ENCODE results near the gene CEP55. TPM values are rescaled to one million over a fixed set of nuclear protein-coding genes. Genes with fewer than 3 reads are reported as not detected.

The CEP55 gene
- total RNA-seq, 2 experiments from 2014 or later = 44.6 to 45.0 TPM

DNA sequence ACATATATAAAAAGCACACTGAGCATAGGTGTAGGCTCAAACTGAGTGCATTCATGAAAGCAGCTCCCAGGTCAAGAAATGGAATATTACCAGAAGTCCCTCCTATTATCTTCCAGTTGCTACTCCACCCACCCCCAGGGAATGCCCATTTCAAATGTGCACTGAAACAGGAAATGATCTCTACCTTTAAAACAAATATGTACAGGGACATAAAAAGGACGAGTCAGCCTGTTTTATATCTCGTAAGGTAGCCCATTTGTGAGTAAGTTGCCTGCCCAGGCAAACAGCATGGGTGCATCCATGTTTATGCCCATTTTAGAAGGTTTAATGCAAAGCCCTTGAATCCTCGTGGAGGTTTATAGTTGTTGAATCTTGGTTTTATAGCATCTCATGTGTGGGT lies 80.5 kb downstream of the CEP55 start:
- Mint-ChIP-seq H3K27ac (no peak overlapping the region), H3K9me3 (peaks cover 4% of the 10 kb centered on the region), H3K4me1 (ENCODE audit: low read depth) (peaks cover 2% of the 10 kb centered on the region), H3K27me3 (peaks cover 16% of the 10 kb centered on the region), H3K4me3 (no peak overlapping the region), H3K36me3 (ENCODE audit: low read depth) (no peaks in the 10 kb centered on the region)
- ChIA-PET CTCF (no interaction called here), POLR2A (no interaction called here)
- DNase-seq = no peak
- intact Hi-C loops (cut with micrococcal nuclease) = no loop called here
- TF ChIP-seq, protein P1, sequence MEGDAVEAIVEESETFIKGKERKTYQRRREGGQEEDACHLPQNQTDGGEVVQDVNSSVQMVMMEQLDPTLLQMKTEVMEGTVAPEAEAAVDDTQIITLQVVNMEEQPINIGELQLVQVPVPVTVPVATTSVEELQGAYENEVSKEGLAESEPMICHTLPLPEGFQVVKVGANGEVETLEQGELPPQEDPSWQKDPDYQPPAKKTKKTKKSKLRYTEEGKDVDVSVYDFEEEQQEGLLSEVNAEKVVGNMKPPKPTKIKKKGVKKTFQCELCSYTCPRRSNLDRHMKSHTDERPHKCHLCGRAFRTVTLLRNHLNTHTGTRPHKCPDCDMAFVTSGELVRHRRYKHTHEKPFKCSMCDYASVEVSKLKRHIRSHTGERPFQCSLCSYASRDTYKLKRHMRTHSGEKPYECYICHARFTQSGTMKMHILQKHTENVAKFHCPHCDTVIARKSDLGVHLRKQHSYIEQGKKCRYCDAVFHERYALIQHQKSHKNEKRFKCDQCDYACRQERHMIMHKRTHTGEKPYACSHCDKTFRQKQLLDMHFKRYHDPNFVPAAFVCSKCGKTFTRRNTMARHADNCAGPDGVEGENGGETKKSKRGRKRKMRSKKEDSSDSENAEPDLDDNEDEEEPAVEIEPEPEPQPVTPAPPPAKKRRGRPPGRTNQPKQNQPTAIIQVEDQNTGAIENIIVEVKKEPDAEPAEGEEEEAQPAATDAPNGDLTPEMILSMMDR (IDR thresholded peaks at IDR 0.05) = no peak
- ATAC-seq = no peak

DNA sequence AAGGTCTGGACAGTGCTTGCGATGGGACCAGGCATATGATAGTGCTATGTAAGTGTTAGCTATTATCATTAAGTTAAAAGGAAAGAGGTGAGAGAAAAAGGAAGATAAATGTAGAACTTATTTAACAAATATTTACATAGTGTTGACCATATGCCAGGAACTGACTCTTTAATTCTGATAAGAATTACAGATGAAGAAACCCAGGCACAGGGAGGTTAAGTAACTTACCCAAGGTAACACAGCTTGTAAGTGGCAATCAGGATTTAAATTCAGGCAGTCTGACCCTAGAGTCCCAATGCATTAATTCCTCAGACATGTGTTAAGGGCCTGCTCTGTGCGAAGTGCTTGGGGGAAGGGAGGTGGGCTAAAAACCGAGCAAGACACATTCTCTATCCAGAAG lies 81.2 kb downstream of the CEP55 start:
- ChIA-PET POLR2A (no interaction called here), CTCF (no interaction called here)
- Mint-ChIP-seq H3K4me3 (no peak overlapping the region), H3K27me3 (peaks cover 11% of the 10 kb centered on the region), H3K9me3 (peaks cover 4% of the 10 kb centered on the region), H3K36me3 (ENCODE audit: low read depth) (no peaks in the 10 kb centered on the region), H3K27ac (no peak overlapping the region), H3K4me1 (ENCODE audit: low read depth) (peaks cover 2% of the 10 kb centered on the region)
- no peak for DNase-seq
- no peak for ATAC-seq
- TF ChIP-seq, protein P1 (IDR thresholded peaks at IDR 0.05) = no peak
- intact Hi-C loops (cut with micrococcal nuclease) = no loop called here

Other genes with a start within 250 kb of the CEP55 start
- gene MYOF, start 14.3 kb upstream of the CEP55 start, total RNA-seq = 1 to 10 TPM; 4.9 to 5.4 TPM
- gene FFAR4, start 70.1 kb downstream of the CEP55 start, total RNA-seq = not detected
- gene RBP4, start 104.6 kb downstream of the CEP55 start, total RNA-seq = not detected
- gene PDE6C, start 115.9 kb downstream of the CEP55 start, total RNA-seq = not detected
- gene FRA10AC1, start 206.0 kb downstream of the CEP55 start, total RNA-seq = 10 to 100 TPM; 15.1 to 15.8 TPM